Fibroblast of skin of right quadriceps (primary cell): ENCODE measurements around the gene SPRED1.
A peak's percentile ranks its signal among the peaks of the same experiment; 100 is the strongest.

ENCODE experiments used
- DNase-seq: peaks from one replicate; pipeline ENCODE4 v3.0.0-alpha.2; 2013

Gene SPRED1

DNA sequence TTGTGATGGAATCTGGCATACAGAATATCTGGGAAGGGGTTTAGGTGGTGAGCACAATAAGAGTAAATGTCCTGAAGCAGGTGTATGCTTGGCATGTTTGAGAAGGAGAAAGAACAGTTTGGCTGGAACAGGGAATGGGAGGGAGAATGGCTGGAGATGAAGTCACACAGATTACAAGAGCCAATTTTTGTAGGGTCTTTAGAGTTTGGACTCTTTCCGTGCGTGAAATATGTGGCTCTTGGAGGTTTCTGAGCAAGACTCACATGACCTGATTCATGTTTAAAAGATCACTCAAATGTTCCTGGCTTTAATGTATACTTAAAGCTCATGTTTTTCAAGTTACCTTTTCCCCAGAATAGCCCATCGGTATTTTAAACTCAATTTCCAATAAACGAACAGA is 32.8 kb downstream of the SPRED1 start:
- no peak for DNase-seq

DNA sequence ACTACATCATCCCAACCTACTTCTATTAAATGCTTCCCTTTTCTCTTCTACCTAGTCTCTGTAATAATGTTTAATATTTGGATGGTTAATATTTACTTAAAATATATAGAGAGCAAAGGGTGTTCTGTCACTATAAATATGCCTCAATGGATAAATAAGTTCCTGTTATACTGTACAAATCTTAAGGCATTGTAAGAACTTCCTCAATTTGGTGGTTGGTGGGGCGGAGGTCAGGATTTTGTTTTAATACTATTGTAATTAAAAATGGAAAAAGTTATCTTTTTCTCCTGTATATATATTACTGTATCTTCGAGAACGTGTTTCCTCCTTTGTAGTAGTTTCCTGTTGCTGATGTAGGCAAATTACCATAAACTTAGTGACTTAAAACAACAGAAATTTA is 41.5 kb downstream of the SPRED1 start:
- no peak for DNase-seq

DNA sequence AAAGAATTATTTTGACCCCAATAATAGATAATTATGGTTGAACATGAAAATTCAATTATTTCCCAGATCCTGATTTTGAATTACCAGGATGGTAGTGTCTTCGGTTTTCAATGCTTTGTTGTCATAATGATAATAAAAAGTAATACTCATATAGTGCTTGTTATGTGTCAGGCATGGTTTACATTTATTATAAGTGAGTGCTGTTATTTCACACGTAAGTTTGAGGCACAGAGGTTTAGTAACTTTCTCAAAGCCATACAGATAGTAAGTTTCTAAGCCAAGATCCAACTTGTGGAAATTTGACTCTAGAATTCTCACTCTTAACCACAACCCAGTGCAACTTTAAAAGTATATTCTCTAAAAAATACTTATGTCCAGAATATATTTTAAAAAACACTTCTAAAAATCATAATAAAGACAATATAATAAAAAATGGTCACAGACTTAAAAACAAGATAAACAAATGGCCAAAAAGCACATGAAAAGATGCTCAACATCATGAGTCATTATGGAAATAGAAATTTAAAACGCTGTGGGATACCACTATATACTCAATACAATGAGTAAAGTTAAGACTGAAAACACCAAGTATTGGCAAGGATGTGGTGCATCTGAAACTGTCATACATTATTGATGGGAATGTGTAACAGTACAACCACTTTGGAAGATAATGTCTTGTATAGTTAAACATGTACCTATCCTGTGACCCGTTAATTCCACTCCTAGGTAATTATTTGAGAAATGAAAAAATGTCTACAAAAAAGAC is 45.2 kb downstream of the SPRED1 start:
- peak; percentile 31 for DNase-seq

DNA sequence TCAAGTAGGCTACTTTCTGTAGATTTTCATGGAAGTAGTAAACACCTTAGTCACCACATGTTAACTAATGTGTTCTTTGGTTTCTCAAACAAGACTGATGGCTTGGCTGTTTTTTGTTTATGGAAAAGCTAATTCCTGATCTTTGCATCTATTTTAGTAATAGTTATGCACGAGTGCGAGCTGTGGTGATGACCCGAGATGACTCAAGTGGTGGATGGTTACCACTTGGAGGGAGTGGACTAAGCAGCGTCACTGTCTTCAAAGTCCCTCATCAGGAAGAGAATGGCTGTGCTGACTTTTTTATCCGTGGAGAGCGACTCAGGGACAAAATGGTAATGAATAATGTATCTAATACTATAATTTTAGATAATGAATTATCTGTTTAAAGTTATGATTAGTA is 46.6 kb downstream of the SPRED1 start:
- peak; percentile 55 for DNase-seq

DNA sequence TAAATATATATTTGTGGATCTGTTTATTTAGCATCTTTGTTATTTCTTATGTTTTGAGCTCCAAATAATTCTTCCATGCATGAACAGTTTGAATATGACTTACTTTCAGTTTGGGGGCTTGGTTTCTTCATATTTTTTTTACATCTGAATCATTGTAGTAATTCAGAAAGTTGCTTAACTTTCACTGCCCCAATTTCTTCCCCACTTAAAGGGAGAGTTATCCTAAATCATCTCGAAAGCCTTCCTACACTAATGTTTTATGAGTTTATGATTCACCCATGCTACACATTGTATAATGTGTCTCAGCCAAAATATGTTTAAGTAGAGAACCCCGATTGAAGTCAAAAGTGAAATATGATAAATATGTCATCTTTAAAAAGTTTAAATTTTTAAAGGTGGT is 47.8 kb downstream of the SPRED1 start:
- DNase-seq: peak; percentile 84

- no peak for DNase-seq
Observed at GRCh38 chr15:38304481-38304880, 51.8 kb downstream of the SPRED1 start.

DNA sequence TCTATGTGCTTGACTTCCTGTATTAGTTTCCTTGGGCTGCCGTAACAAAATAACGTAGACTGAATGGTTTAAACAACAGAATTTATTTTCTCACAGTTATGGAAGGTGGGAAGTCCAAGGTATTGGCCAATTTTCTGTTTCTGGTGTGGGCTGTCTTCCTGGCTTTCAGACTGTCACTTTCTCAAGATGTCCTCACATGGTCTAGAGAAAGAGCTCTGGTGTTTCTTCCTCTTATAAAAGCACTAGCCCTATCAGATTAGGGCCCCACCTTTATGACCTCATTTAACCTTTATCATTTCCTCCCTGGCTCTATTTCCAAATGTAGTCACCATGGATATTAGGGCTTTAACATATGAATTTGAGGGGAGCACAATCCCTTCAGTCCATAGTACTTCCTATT is 54.6 kb downstream of the SPRED1 start:
- no peak for DNase-seq

DNA sequence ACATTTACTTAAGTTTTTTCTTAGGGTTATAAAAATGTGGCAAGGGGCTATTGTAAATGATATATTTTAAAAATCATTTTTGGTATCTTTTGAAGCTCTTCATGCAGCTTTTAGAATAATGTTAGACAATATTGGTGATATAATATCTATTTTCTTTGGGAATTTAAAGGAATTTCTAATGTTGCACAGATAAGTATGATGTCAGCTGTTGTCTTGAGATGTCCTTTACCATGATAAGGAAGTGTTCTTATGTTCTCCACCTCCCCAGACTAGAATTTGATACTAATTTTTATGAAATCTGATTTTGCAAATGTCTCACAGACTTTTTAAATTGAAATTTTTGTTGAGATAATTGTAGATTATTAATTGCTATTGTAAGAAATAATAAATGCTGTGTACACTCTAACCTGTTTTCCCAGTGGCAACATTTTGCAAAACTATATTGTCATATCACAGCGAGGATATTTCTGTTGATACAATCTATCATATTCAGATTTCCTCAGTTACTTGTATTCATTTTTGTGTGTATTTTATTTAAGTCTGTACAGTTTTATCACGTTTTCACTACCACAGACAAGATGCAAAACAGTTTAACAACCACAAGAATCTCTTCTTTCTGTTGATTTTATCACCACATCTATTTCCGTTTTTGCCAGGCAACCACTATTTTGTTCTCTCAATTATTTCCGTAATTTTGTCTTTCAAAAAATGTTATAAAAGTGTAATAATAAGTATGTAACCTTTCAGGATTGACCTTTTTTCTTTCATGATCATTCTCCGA is 55.4 kb downstream of the SPRED1 start:
- no peak for DNase-seq

GRCh38 chr15:38308797-38309196 is 56.2 kb downstream of the SPRED1 start:
- DNase-seq: no peak

GRCh38 chr15:38312190-38312589 is 59.6 kb downstream of the SPRED1 start:
- no peak for DNase-seq

- DNase-seq: peak; percentile 34
Observed at GRCh38 chr15:38316311-38316710, 63.7 kb downstream of the SPRED1 start.

- DNase-seq: peak; percentile 15
Observed at GRCh38 chr15:38320181-38320580, 67.5 kb downstream of the SPRED1 start.

GRCh38 chr15:38320866-38321265 is 68.2 kb downstream of the SPRED1 start:
- no peak for DNase-seq

DNA sequence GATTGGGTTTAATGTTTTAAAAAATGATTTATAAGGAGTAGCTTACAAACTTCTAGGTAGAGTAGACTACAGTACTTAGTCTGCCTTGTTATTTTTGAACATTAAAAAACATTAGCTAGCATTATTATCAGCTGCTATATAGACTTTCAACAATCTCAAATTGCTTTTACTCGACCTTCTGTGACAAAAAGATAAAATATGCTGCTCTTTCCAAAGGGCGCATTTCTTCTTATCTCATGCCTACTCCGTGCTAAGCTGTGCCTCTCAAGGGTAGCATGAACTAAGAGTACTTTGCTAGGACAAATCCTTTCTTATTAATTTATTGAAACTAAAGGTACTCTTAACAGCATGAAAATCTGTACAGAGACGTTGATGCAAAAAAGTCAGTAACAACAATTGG is 71.3 kb downstream of the SPRED1 start:
- no peak for DNase-seq

DNA sequence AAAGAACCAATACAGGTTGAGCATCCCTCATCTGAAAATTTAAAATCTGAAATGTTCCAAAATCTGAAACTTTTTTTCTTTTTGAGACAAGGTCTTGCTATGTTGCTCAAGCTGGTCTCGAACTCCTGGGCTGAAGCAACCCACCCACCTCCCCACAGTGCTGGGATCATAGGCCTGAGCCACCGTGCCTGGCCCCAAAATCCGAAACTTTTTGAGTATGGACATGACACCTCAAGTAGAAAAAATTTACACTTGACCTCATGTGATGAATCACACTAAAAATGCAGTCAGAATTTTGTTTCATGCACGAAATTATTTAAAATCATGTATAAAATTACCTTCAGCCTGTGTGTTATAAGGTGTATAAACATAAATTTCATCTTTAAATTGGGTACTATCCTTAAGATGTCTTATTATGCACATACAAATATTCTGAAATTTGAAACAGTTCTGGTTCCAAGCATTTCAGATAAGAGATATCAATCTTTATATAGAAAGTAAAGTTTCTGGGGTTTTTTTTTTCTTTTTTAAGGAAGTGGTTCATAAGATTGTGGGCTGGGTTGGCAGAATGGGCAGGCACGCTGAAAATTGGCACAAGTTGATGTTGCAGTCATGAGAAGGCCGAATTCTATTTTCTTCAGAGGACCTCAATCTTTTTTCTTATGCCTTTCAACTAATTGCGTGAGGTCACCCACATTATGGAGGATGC is 72.5 kb downstream of the SPRED1 start:
- DNase-seq: no peak

GRCh38 chr15:38325648-38325990 is 73.0 kb downstream of the SPRED1 start:
- DNase-seq: no peak

DNA sequence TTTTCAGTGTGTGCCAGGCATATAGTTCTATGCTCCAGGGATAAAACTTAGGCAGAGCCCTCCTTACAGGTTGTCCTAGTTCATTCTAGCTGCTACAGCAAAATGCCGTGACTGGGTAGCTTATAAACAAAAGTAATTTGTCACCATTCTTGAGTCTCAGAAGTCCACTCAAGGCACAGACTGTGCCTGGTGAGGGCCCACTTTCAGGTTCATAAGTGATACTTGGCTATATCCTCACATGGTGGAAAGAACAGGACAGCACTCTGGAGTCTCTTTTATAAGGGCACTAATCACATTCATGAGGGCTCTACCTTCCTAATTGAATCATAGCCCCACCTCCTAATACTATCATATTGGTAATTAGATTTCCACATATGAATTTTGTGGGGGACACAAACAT is 80.1 kb downstream of the SPRED1 start:
- DNase-seq: no peak

DNA sequence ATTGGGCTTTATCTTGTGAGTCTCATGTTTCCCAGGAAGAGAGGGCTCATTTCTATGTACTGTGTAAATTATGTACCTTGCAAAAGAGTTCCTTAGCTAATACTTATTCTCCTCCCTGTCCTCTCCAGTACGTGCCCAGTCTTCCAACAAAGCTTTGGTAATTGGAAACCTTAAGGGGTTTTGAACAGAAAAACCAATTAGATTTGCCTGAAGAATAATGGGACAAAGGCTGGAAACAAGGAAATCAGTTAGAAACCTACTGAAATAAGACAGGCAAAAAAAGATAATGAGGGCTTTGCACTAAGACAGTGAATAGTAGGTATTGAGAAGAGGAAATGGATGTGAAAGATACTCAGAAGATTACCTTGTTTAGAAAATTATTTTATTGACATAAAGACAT is 82.5 kb downstream of the SPRED1 start:
- DNase-seq: no peak

GRCh38 chr15:38344351-38344750 is 91.7 kb downstream of the SPRED1 start:
- no peak for DNase-seq

GRCh38 chr15:38349251-38349650 is 96.6 kb downstream of the SPRED1 start:
- no peak for DNase-seq

- peak; percentile 42 for DNase-seq
Observed at GRCh38 chr15:38351466-38351865, 98.8 kb downstream of the SPRED1 start.

DNA sequence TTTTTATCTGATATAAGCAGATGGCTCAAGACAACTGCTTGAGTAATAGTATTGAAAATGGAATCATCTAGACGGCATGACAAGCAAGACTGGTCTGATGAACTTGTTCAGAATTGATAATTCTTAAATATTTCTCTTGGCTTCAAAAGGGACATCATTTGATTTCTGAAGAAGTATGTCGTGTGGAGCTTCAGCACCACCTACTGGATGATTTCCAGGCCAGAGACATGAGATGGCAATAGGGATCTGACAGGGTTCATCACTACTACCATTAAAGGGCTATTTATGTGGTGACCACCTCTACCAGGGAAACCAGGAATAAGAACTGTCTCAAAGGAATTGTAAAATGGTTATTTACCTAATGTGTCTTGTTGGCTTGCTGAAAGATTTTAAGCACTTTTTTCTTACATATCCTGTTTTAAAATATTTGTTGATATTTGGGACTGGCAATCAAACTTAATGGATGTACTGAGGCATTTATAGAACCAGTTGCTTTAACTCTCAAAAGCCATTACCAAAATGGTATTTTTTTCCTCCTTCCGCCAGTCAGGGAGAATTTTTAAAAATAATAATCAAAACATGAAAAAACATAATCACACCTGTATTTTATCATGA is 101.8 kb downstream of the SPRED1 start:
- DNase-seq: peak; percentile 73

DNA sequence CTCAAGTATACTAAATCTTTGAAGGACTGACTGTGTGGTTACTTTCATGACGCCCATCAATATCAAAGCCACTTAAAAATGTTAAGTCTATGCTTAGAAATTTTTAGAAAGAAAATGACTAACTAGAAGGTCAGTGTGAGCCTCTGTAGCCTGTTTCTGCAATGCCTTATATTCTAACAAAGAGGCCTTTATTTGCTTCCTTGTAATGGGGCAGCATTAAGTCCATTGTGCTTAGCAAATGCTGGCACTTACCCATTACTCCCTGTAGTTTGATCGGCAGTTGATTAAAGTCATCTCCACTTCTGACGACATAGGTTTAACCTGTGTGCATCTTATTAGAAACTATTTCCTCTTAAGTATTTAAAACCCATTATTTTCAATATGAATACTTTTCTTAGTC is 109.7 kb downstream of the SPRED1 start:
- DNase-seq: no peak

DNA sequence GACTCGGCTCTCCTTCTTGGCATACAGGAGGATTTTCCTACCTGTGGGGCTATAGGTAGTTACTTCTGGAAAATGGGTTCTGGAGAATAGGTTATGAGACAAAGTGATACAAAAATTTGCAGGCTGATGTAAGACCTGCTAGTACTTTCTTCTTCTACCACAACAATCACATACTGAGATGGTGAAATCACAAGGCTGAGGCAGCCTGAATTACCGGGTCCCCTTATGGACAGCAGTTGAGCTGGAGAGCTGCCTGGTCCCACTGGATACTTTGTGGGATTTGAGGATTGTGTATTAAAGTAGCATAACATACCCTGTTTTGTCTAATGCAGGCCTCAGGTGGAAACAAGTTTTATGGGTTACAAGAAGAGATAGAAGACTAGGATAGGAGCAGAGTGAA is 114.8 kb downstream of the SPRED1 start:
- peak; percentile 71 for DNase-seq
